NCI-H524 treated with DMSO at 0.1 percent for 48 hours (cell line): ENCODE data around the gene VPS35.

Experiments
- DNase-seq: peaks from one replicate; lab custom pipeline; 2025; lab: John Stamatoyannopoulos, UW

The VPS35 gene

GRCh38 chr16:46613352-46613751 is 75.6 kb downstream of the VPS35 start:
- DNase-seq = no peak

GRCh38 chr16:46612121-46612520 is 76.9 kb downstream of the VPS35 start:
- DNase-seq = no peak

- DNase-seq = no peak
These were observed 81.4 kb downstream of the VPS35 start for GRCh38 chr16:46607529-46607928.

- no peak for DNase-seq
These were observed 82.7 kb downstream of the VPS35 start for GRCh38 chr16:46606231-46606630.
